ENCODE data around the gene TCHH. TPM values are rescaled to one million over a fixed set of nuclear protein-coding genes. Genes with fewer than 3 reads are reported as not detected.
A peak's percentile ranks its signal among the peaks of the same experiment; 100 is the strongest.

TCHH gene
- total and polyA plus RNA-seq, 3 donors from 2014 or later = 0.53 to 2.9 (median 2.2) TPM

DNA sequence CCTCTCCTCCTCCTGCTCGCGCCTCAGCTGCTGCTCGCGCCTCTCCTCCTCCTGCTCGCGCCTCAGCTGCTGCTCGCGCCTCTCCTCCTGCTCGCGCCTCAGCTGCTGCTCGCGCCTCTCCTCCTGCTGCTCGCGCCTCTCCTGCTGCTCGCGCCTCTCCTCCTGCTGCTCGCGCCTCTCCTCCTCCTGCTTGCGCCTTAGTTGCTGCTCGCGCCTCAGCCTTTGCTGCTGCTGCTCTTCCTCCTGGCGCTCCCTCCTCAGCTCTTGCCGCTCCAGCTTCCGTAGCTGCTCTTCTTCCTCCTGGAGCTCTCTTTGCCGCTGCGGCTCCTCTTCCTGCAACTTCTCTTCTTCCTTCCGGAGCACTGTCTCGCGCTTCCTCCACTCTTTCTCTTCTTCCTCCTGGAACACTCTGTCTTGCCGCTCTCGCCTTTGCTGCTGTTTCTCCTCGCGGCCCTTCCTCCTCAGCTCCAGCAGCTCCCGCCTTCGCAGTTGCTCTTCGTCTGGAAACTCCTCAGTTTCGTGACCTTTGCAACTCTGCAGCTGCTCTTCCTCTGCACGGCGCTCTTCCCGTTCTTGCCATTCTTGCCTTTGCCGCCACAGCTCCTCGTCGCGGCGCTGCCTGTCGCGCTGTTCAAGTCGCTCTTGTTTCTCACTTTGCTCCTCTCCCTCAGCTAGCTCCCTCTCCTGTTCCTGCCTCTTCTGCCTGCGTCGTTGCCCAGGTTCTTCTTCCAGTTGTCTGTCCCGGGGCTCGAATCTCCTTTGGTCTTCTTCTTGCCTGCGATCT lies 3.0 kb downstream of the TCHH start:
- H3K9me3 ChIP-seq = no peaks in the 10 kb centered on the region
- intact Hi-C loops (cut with DNase I; ENCODE audit: low total_unique reads) = no loop called here
- H3K4me1 ChIP-seq = peaks cover 11% of the 10 kb centered on the region
- H3K27me3 ChIP-seq = no peaks in the 10 kb centered on the region
- peak overlapping the region; percentile 7 to 53 for H3K4me3 ChIP-seq
- H3K27ac ChIP-seq = no peak overlapping the region
- DNase-seq = peak; percentile 43
- WGBS, 2 donors = 1% methylated on average over 52 to 53 of the region's 53 CpGs
- TF ChIP-seq POLR2A (IDR thresholded peaks at IDR 0.05) = no peak
- TF ChIP-seq, protein P1, sequence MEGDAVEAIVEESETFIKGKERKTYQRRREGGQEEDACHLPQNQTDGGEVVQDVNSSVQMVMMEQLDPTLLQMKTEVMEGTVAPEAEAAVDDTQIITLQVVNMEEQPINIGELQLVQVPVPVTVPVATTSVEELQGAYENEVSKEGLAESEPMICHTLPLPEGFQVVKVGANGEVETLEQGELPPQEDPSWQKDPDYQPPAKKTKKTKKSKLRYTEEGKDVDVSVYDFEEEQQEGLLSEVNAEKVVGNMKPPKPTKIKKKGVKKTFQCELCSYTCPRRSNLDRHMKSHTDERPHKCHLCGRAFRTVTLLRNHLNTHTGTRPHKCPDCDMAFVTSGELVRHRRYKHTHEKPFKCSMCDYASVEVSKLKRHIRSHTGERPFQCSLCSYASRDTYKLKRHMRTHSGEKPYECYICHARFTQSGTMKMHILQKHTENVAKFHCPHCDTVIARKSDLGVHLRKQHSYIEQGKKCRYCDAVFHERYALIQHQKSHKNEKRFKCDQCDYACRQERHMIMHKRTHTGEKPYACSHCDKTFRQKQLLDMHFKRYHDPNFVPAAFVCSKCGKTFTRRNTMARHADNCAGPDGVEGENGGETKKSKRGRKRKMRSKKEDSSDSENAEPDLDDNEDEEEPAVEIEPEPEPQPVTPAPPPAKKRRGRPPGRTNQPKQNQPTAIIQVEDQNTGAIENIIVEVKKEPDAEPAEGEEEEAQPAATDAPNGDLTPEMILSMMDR (IDR thresholded peaks at IDR 0.05) = no peak
- H3K36me3 ChIP-seq (ENCODE audit: low read depth, missing control alignments) = no peaks in the 10 kb centered on the region

DNA sequence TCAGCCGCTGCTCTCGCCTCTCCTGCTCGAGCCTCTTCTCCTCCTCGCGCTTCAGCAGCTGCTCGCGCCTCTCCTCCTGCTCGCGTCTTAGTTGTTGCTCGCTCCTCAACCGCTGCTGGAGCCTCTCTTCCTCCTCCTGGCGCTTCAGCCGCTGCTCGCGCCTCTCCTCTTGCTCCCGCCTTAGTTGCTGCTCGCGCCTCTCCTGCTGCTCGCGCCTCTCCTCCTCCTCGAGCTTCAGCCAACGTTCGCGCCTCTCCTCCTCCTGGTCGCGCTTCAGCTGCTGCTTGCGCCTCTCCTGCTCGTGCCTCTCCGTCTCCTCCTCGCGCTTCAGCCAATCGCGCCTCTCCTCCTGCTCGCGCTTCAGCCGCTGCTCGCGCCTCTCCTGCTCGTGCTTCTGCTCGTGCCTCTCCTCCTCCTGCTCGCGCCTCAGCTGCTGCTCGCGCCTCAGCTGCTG lies 3.7 kb downstream of the TCHH start:
- 1 to 3% methylated on average over 38 to 44 of the region's 44 CpGs for WGBS, 2 donors
- intact Hi-C loops (cut with DNase I; ENCODE audit: low total_unique reads) = no loop called here
- Histone ChIP-seq H3K9me3 (no peaks in the 10 kb centered on the region), H3K27ac (no peak overlapping the region), H3K27me3 (no peaks in the 10 kb centered on the region), H3K36me3 (ENCODE audit: low read depth, missing control alignments) (no peaks in the 10 kb centered on the region), H3K4me3 (peak overlapping the region; percentile 10 to 53), H3K4me1 (peaks cover 11% of the 10 kb centered on the region)
- TF ChIP-seq, protein P1 (IDR thresholded peaks at IDR 0.05) = no peak
- no peak for TF ChIP-seq POLR2A (IDR thresholded peaks at IDR 0.05)
- peak; percentile 52 for DNase-seq

DNA sequence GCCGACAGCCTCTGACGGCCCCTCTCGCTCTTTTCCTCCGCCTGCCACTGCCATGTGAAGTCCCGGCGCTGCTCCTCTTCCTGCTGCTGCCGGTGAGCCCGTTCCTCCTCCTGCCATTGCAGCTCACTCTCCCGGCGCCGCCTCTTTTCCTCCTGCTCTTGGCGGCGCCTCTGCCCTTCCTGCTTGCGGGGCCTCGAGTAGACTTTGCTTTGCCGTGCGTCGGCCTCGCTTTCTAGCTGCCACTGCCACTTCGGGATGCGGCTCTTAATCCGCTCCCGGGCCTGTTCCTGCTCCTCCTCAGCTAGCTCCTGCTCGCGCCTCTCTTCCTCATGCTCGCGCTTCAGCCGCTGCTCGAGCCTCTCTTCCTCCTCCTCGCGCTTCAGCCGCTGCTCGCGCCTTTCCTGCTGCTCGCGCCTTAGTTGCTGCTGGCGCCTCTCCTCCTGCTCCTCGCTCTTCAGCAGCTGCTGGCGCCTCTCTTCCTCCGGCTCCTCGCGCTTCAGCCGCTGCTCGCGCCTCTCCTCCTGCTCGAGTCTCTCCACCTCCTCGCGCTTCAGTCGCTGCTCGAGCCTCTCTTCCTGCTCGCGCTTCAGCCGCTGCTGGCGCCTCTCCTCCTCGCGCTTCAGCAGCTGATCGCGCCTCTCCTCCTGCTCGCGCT lies 4.3 kb downstream of the TCHH start:
- Histone ChIP-seq H3K27me3 (no peaks in the 10 kb centered on the region), H3K9me3 (no peaks in the 10 kb centered on the region), H3K4me1 (peaks cover 11% of the 10 kb centered on the region), H3K36me3 (ENCODE audit: low read depth, missing control alignments) (no peaks in the 10 kb centered on the region), H3K27ac (peak overlapping the region in 1 of 2 donors; percentile 39), H3K4me3 (peak overlapping the region; percentile 10 to 53)
- intact Hi-C loops (cut with DNase I; ENCODE audit: low total_unique reads) = no loop called here
- peak; percentile 41 for DNase-seq
- WGBS, 2 donors = 1% methylated on average over 58 to 60 of the region's 60 CpGs
- TF ChIP-seq POLR2A (IDR thresholded peaks at IDR 0.05) = no peak
- TF ChIP-seq, protein P1 (IDR thresholded peaks at IDR 0.05) = no peak

DNA sequence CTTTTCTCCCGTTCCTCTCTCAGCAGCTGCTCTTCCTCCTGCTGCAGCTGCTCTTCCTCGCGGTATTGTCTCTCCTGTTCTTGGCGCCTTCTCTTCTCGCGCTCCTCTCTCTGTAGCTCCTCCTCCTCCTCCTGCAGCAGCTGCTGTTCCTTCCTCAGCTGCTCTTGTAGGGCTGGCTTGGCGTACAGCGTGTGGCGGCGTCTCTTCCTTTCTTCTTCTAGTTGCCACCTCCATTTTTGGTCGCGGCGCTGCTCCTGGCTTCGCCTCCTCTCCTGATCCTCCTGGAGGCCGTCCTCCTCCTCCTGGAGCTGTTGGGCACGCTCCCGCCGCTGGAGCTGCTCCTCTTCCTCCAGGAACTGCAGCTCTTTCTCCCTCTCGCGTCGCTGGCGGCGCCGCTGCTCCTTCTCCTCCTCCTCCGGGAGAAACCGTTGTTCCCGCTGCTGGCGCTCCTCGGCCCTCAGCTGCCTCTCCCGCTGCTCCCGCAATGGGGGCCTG lies 4.8 kb downstream of the TCHH start:
- peak; percentile 40 for DNase-seq
- Histone ChIP-seq H3K27ac (peak overlapping the region in 1 of 2 donors; percentile 39), H3K4me3 (peak overlapping the region; percentile 10 to 53), H3K36me3 (ENCODE audit: low read depth, missing control alignments) (no peaks in the 10 kb centered on the region), H3K27me3 (no peaks in the 10 kb centered on the region), H3K9me3 (no peaks in the 10 kb centered on the region), H3K4me1 (peaks cover 11% of the 10 kb centered on the region)
- TF ChIP-seq, protein P1 (IDR thresholded peaks at IDR 0.05) = no peak
- TF ChIP-seq POLR2A (IDR thresholded peaks at IDR 0.05) = no peak
- 1 to 3% methylated on average over 29 to 31 of the region's 31 CpGs for WGBS, 2 donors
- intact Hi-C loops (cut with DNase I; ENCODE audit: low total_unique reads) = no loop called here
